A673 (cell line): ENCODE data around the gene SSX2B.
"Not testable (repeated sequence)": the region's sequence is repeated elsewhere in the genome, so short reads cannot be mapped to it uniquely, and the experiment has no call there.

Experiments
- CTCF ChIP-seq: fragments of 300-800, 200-600 bp; sonication (generic); conservative IDR thresholded peaks from 2 replicates; pipeline ENCODE4 v1.5.1; 2017; ENCODE audit warnings: low read depth, mild to moderate bottlenecking, antibody characterized with exemption, low read length, moderate library complexity, mixed read lengths
- EZH2 ChIP-seq: fragments of 200-600 bp; sonication (generic); IDR thresholded peaks from 2 replicates; pipeline ENCODE4 v1.6.1; 2017; ENCODE audit warnings: borderline replicate concordance, low read depth, mild to moderate bottlenecking, mixed read lengths, antibody characterized with exemption, low read length; ENCODE audit not compliant: poor library complexity, severe bottlenecking

- TF ChIP-seq EZH2, CTCF: not testable (repeated sequence)
These were observed 22.5 kb downstream of the SSX2B start for GRCh38 chrX:52773504-52773903.
